ENCODE data around the gene CEP112.
"Not testable (repeated sequence)": the region's sequence is repeated elsewhere in the genome, so short reads cannot be mapped to it uniquely, and the experiment has no call there.

The CEP112 gene

GRCh38 chr17:66091445-66092080 lies 100.4 kb downstream of the CEP112 start:
- no peaks in the 10 kb centered on the region for H3K4me1 ChIP-seq
- TF ChIP-seq CTCF (IDR thresholded peaks at IDR 0.05), result no peak
- H3K4me3 ChIP-seq, result no peak overlapping the region
- H3K36me3 ChIP-seq, result peaks cover 14 to 20% (median 18%) of the 10 kb centered on the region in 3 donors
- H3K27ac ChIP-seq, result no peak overlapping the region
- intact Hi-C loops (cut with DNase I; ENCODE audit: low total_unique reads), result no loop called here
- no peaks in the 10 kb centered on the region for H3K27me3 ChIP-seq
- no peak for DNase-seq
- peaks cover 0 to 14% (median 3%) of the 10 kb centered on the region in 3 donors for H3K9me3 ChIP-seq

- intact Hi-C loops (cut with DNase I; ENCODE audit: low total_unique reads), result no loop called here
- no peak for TF ChIP-seq CTCF (IDR thresholded peaks at IDR 0.05)
These were observed 102.2 kb downstream of the CEP112 start for GRCh38 chr17:66089764-66090163.

GRCh38 chr17:66088173-66088572 lies 103.8 kb downstream of the CEP112 start:
- Histone ChIP-seq H3K4me3 (no peak overlapping the region), H3K27ac (no peak overlapping the region), H3K36me3 (peaks cover 0 to 18% (median 17%) of the 10 kb centered on the region in 3 donors), H3K4me1 (no peaks in the 10 kb centered on the region), H3K27me3 (no peaks in the 10 kb centered on the region), H3K9me3 (peaks cover 0 to 14% (median 3%) of the 10 kb centered on the region in 3 donors)
- no peak for DNase-seq
- no peak for TF ChIP-seq CTCF (IDR thresholded peaks at IDR 0.05)
- intact Hi-C loops (cut with DNase I; ENCODE audit: low total_unique reads), result no loop called here

More at GRCh38 chr17:66089764-66090163, 102.2 kb downstream of the CEP112 start:
- Histone ChIP-seq H3K4me1 (no peaks in the 10 kb centered on the region), H3K9me3 (peaks cover 0 to 14% (median 3%) of the 10 kb centered on the region in 3 donors), H3K4me3 (no peak overlapping the region), H3K36me3 (peaks cover 7 to 18% (median 17%) of the 10 kb centered on the region in 3 donors), H3K27me3 (no peaks in the 10 kb centered on the region), H3K27ac (no peak overlapping the region)
- no peak for DNase-seq

GRCh38 chr17:66087073-66087472 lies 104.9 kb downstream of the CEP112 start:
- no peak for DNase-seq
- intact Hi-C loops (cut with DNase I; ENCODE audit: low total_unique reads), result no loop called here

GRCh38 chr17:66085221-66085620 lies 106.7 kb downstream of the CEP112 start:
- H3K27ac ChIP-seq, result no peak overlapping the region
- peaks cover 0 to 15% (median 8%) of the 10 kb centered on the region in 3 donors for H3K36me3 ChIP-seq
- H3K4me3 ChIP-seq, result no peak overlapping the region
- DNase-seq, result no peak
- intact Hi-C loops (cut with DNase I; ENCODE audit: low total_unique reads), result no loop called here
- peaks cover 0 to 7% (median 3%) of the 10 kb centered on the region in 3 donors for H3K9me3 ChIP-seq
- no peaks in the 10 kb centered on the region for H3K4me1 ChIP-seq
- no peaks in the 10 kb centered on the region for H3K27me3 ChIP-seq
- no peak for TF ChIP-seq CTCF (IDR thresholded peaks at IDR 0.05)

More at GRCh38 chr17:66087073-66087472, 104.9 kb downstream of the CEP112 start:
- Histone ChIP-seq H3K36me3 (peaks cover 0 to 18% (median 17%) of the 10 kb centered on the region in 3 donors), H3K27ac (no peak overlapping the region), H3K27me3 (no peaks in the 10 kb centered on the region), H3K4me3 (no peak overlapping the region), H3K4me1 (no peaks in the 10 kb centered on the region), H3K9me3 (peaks cover 0 to 14% (median 3%) of the 10 kb centered on the region in 3 donors)
- TF ChIP-seq CTCF (IDR thresholded peaks at IDR 0.05), result no peak

- H3K27me3 ChIP-seq; H3K4me1 ChIP-seq; H3K27ac ChIP-seq; intact Hi-C loops (cut with DNase I; ENCODE audit: low total_unique reads); H3K4me3 ChIP-seq; H3K36me3 ChIP-seq; DNase-seq; H3K9me3 ChIP-seq: not testable (repeated sequence)
These were observed 111.3 kb downstream of the CEP112 start for GRCh38 chr17:66080670-66081069.
